Esophagus squamous epithelium (tissue), 4 donors: Measurements from ENCODE around the gene KCNMA1.

Source experiments
- CTCF ChIP-seq, 6 experiments: fragments of 450-650 bp in 4 of 6; fragments of 200-600 bp in 2 of 6; sonication (generic) in 2 of 6; IDR thresholded peaks; one replicate each; pipeline ENCODE4 v1.5.1; 2016 to 2019; ENCODE audit warnings: antibody characterized with exemption in 6 of 6, mild to moderate bottlenecking in 4 of 6, moderate library complexity in 4 of 6
- POLR2A ChIP-seq, 4 donors: fragments of 450-650 bp; IDR thresholded peaks; one replicate each; pipeline ENCODE4 v1.6.1; 2017; ENCODE audit warnings: antibody characterized with exemption in 4 of 4, mild to moderate bottlenecking in 4 of 4, moderate library complexity in 3 of 4

GRCh38 chr10:76858721-76859120 lies 778.9 kb downstream of the KCNMA1 start:
- TF ChIP-seq CTCF (IDR thresholded peaks at IDR 0.05) (no peak), POLR2A (IDR thresholded peaks at IDR 0.05) (no peak)
